Neural progenitor cell (in vitro differentiated cells): ENCODE measurements around the gene OXSR1. TPM values are rescaled to one million over a fixed set of nuclear protein-coding genes. Genes with fewer than 3 reads are reported as not detected.

Experiments
- DNase-seq: peaks from one replicate; pipeline ENCODE4 v3.0.0-alpha.2; 2016; ENCODE audit warnings: low spot score
- H2AFZ ChIP-seq: fragments of 200-600 bp; sonication (generic); replicated peaks from 2 replicates; pipeline ENCODE4 v1.6.1; 2016; ENCODE audit warnings: antibody characterized with exemption
- H3F3A ChIP-seq: fragments of 200-600 bp; sonication (generic); 2 replicates; pipeline ENCODE4 v1.6.1; 2016; ENCODE audit warnings: antibody characterized with exemption, low read depth
- H3K27ac ChIP-seq: fragments of 200-600 bp; sonication (generic); 2 replicates; pipeline ENCODE4 v1.5.1; 2016; ENCODE audit warnings: mild to moderate bottlenecking
- H3K27me3 ChIP-seq: fragments of 200-600 bp; sonication (generic); 2 replicates; pipeline ENCODE4 v1.6.1; 2016; ENCODE audit warnings: mild to moderate bottlenecking, moderate library complexity
- H3K36me3 ChIP-seq: fragments of 200-600 bp; sonication (generic); 2 replicates; pipeline ENCODE4 v1.5.1; 2016
- H3K4me1 ChIP-seq: fragments of 200-600 bp; sonication (generic); 2 replicates; pipeline ENCODE4 v1.6.1; 2016; ENCODE audit warnings: mixed run types
- H3K4me2 ChIP-seq: fragments of 200-600 bp; sonication (generic); 2 replicates; pipeline ENCODE4 v1.6.1; 2016
- H3K4me3 ChIP-seq: fragments of 200-600 bp; sonication (generic); 2 replicates; pipeline ENCODE4 v1.5.1; 2016
- H3K79me2 ChIP-seq: fragments of 200-600 bp; sonication (generic); 2 replicates; pipeline ENCODE4 v1.6.1; 2016; ENCODE audit warnings: low read depth
- H3K9ac ChIP-seq: fragments of 200-600 bp; sonication (generic); 2 replicates; pipeline ENCODE4 v1.6.1; 2016
- H3K9me3 ChIP-seq: fragments of 200-600 bp; sonication (generic); 2 replicates; pipeline ENCODE4 v1.5.1; 2016; ENCODE audit warnings: low read depth
- H4K20me1 ChIP-seq: fragments of 200-600 bp; sonication (generic); 2 replicates; pipeline ENCODE4 v1.6.1; 2016; ENCODE audit warnings: low read depth
- H3K27ac Mint-ChIP-seq: 3 replicates; pipeline ENCODE4 v1.8.0; 2021; ENCODE audit warnings: mixed read lengths
- H3K27me3 Mint-ChIP-seq: 2 replicates; pipeline ENCODE4 v1.8.0; 2022; ENCODE audit warnings: low read depth, mild to moderate bottlenecking, inconsistent platforms, moderate library complexity, mixed read lengths; ENCODE audit not compliant: insufficient read depth
- H3K36me3 Mint-ChIP-seq: 3 replicates; pipeline ENCODE4 v1.8.0; 2021; ENCODE audit warnings: mixed read lengths
- H3K4me1 Mint-ChIP-seq: 3 replicates; pipeline ENCODE4 v1.8.0; 2021; ENCODE audit warnings: mixed read lengths
- H3K4me3 Mint-ChIP-seq: 3 replicates; pipeline ENCODE4 v1.8.0; 2021; ENCODE audit warnings: mild to moderate bottlenecking, moderate library complexity, mixed read lengths
- H3K9me3 Mint-ChIP-seq: 3 replicates; pipeline ENCODE4 v1.8.0; 2020; ENCODE audit warnings: mixed read lengths
- EZH2 ChIP-seq: fragments of 200-600 bp; sonication (generic); IDR thresholded peaks from 2 replicates; pipeline ENCODE4 v1.6.1; 2017; ENCODE audit warnings: antibody characterized with exemption, mild to moderate bottlenecking, moderate library complexity
- EZH2phosphoT487 ChIP-seq: fragments of 200-600 bp; sonication (generic); IDR thresholded peaks from 2 replicates; pipeline ENCODE4 v1.6.1; 2017; ENCODE audit warnings: antibody characterized with exemption
- total RNA-seq: library from RNA; depleted of rRNA; stranded (reverse); fragments of >200 nt; gene quantifications from 2 replicates; pipeline ENCODE4 v1.2.3, GENCODE V29; 2015; ENCODE audit warnings: low replicate concordance
- TF ChIP-seq, protein P1 (sequence below): fragments of 200-600 bp; sonication (generic); IDR thresholded peaks from 2 replicates; pipeline ENCODE4 v1.5.1; 2017; ENCODE audit warnings: antibody characterized with exemption, mild to moderate bottlenecking

Gene OXSR1
- total RNA-seq, 1 donor from 2014 or later: 65.8 TPM

DNA sequence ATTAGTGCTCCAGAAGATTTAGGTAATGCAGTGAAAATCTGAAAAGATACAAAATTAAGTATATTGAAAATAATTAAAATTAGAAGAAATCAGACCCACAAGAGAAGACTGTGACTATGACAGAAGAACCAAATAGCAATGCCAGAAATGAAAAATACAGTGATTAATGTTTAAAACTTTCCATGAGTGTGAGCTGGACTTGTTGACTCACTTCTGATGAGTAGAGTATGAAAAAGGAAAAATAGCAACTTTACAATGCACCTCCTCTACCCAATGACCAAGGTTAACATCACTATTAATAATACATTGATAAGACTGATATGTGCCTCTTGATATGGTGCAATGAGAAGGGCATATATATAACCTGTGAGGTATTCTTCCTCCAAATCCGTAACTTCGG is 60.9 kb downstream of the OXSR1 start:
- H3K9me3 Mint-ChIP-seq: no peaks in the 10 kb centered on the region
- Histone ChIP-seq H3K36me3 (peaks cover 10% of the 10 kb centered on the region), H3K4me2 (no peak overlapping the region), H2AFZ (no peak overlapping the region), H3K79me2 (no peaks in the 10 kb centered on the region), H3K27me3 (no peaks in the 10 kb centered on the region), H3K9me3 (no peaks in the 10 kb centered on the region), H3K9ac (no peak overlapping the region), H3F3A (no peaks in the 10 kb centered on the region), H3K4me3 (no peak overlapping the region), H4K20me1 (no peaks in the 10 kb centered on the region), H3K4me1 (no peaks in the 10 kb centered on the region), H3K27ac (no peak overlapping the region)
- no peaks in the 10 kb centered on the region for H3K27me3 Mint-ChIP-seq
- no peak overlapping the region for H3K4me3 Mint-ChIP-seq
- H3K36me3 Mint-ChIP-seq: peaks cover 16% of the 10 kb centered on the region
- no peak overlapping the region for H3K27ac Mint-ChIP-seq
- TF ChIP-seq EZH2phosphoT487: no peak
- TF ChIP-seq, protein P1, sequence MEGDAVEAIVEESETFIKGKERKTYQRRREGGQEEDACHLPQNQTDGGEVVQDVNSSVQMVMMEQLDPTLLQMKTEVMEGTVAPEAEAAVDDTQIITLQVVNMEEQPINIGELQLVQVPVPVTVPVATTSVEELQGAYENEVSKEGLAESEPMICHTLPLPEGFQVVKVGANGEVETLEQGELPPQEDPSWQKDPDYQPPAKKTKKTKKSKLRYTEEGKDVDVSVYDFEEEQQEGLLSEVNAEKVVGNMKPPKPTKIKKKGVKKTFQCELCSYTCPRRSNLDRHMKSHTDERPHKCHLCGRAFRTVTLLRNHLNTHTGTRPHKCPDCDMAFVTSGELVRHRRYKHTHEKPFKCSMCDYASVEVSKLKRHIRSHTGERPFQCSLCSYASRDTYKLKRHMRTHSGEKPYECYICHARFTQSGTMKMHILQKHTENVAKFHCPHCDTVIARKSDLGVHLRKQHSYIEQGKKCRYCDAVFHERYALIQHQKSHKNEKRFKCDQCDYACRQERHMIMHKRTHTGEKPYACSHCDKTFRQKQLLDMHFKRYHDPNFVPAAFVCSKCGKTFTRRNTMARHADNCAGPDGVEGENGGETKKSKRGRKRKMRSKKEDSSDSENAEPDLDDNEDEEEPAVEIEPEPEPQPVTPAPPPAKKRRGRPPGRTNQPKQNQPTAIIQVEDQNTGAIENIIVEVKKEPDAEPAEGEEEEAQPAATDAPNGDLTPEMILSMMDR: no peak
- TF ChIP-seq EZH2: no peak
- no peak for DNase-seq
- H3K4me1 Mint-ChIP-seq: no peaks in the 10 kb centered on the region

DNA sequence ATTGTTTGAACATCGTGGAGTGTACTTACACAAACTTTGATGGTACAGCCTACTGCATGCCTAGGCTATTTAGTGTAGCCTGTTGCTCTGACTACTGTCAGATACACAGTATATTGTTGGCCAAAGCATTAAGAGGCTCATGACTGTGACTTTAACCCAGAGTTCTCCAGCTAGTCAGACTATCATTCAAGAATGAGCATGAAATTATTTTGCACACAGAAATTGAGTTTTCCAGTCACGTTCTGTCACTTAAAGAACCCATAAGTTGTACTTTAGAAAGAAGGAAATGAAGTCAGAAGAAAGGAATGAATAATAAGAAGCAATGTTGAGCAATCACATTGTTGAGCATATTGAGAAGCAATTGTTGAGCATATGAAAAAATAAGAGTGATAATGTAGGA is 62.7 kb downstream of the OXSR1 start:
- TF ChIP-seq, protein P1: no peak
- TF ChIP-seq EZH2 (no peak), EZH2phosphoT487 (no peak)
- no peak overlapping the region for H3K9ac ChIP-seq
- Mint-ChIP-seq H3K4me3 (no peak overlapping the region), H3K36me3 (peaks cover 20% of the 10 kb centered on the region), H3K27me3 (no peaks in the 10 kb centered on the region), H3K4me1 (no peaks in the 10 kb centered on the region), H3K27ac (no peak overlapping the region), H3K9me3 (no peaks in the 10 kb centered on the region)
- no peaks in the 10 kb centered on the region for H3K4me1 ChIP-seq
- H3K27ac ChIP-seq: no peak overlapping the region
- no peak overlapping the region for H3K4me3 ChIP-seq
- no peaks in the 10 kb centered on the region for H3K27me3 ChIP-seq
- no peak overlapping the region for H3K4me2 ChIP-seq
- H3K36me3 ChIP-seq: peaks cover 10% of the 10 kb centered on the region
- H3K9me3 ChIP-seq: no peaks in the 10 kb centered on the region
- H2AFZ ChIP-seq: no peak overlapping the region
- no peaks in the 10 kb centered on the region for H3F3A ChIP-seq
- H4K20me1 ChIP-seq: no peaks in the 10 kb centered on the region
- no peaks in the 10 kb centered on the region for H3K79me2 ChIP-seq
- DNase-seq: no peak

DNA sequence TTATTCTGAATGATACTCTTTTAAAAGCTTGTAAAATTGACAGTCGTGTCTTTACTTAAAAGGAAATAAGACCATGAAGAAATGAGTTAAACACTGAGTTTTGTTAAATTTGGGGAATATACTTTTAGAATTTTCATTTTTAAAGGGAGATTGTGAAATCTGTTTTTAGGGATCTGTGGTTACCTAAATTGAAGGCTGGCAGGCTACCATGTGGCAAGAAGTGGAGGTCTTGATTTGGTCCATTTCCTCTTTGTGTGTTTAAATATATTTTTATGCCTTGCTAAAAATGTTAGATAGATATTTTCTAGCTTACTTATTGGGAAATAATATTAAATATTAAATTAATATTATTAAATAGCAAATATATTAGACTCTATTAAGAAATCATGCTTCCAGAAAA is 63.7 kb downstream of the OXSR1 start:
- H3K79me2 ChIP-seq: no peaks in the 10 kb centered on the region
- H3K4me2 ChIP-seq: no peak overlapping the region
- no peaks in the 10 kb centered on the region for H3F3A ChIP-seq
- no peak overlapping the region for H2AFZ ChIP-seq
- no peaks in the 10 kb centered on the region for H3K9me3 Mint-ChIP-seq
- no peaks in the 10 kb centered on the region for H4K20me1 ChIP-seq
- no peak overlapping the region for H3K4me3 Mint-ChIP-seq
- peaks cover 8% of the 10 kb centered on the region for H3K36me3 ChIP-seq
- H3K36me3 Mint-ChIP-seq: peaks cover 24% of the 10 kb centered on the region
- H3K27ac ChIP-seq: no peak overlapping the region
- no peak overlapping the region for H3K4me3 ChIP-seq
- no peaks in the 10 kb centered on the region for H3K27me3 Mint-ChIP-seq
- no peaks in the 10 kb centered on the region for H3K9me3 ChIP-seq
- H3K4me1 Mint-ChIP-seq: no peaks in the 10 kb centered on the region
- H3K9ac ChIP-seq: no peak overlapping the region
- no peaks in the 10 kb centered on the region for H3K27me3 ChIP-seq
- no peak overlapping the region for H3K27ac Mint-ChIP-seq
- TF ChIP-seq, protein P1: no peak
- TF ChIP-seq EZH2phosphoT487: no peak
- no peaks in the 10 kb centered on the region for H3K4me1 ChIP-seq
- no peak for DNase-seq

DNA sequence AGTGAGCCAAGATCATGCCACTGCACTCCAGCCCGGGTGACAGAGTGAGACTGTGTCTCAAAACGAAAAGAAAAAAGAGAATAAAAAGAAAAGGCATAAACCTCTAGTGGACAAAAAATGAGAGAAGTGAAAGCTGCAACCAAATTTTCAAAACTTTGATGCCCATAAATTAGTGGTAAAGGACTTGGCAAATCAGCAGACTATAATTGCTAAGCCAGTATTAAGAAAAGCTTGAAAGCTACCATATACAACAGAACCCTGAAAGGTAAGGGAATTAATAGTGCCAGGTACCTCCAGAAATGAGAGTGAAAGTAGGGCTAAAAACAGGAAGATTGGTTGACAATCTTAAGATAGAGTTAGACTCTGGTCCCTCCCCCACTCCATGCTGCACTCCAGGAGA is 67.4 kb downstream of the OXSR1 start:
- H3K36me3 Mint-ChIP-seq: peaks cover 31% of the 10 kb centered on the region
- Histone ChIP-seq H3K27ac (no peak overlapping the region), H3K4me2 (no peak overlapping the region), H3K4me1 (no peaks in the 10 kb centered on the region), H3K4me3 (no peak overlapping the region), H3F3A (no peaks in the 10 kb centered on the region), H3K9ac (no peak overlapping the region), H3K27me3 (no peaks in the 10 kb centered on the region), H3K79me2 (no peaks in the 10 kb centered on the region), H2AFZ (no peak overlapping the region), H3K9me3 (no peaks in the 10 kb centered on the region), H4K20me1 (no peaks in the 10 kb centered on the region), H3K36me3 (peaks cover 12% of the 10 kb centered on the region)
- no peak overlapping the region for H3K27ac Mint-ChIP-seq
- no peaks in the 10 kb centered on the region for H3K4me1 Mint-ChIP-seq
- H3K27me3 Mint-ChIP-seq: no peaks in the 10 kb centered on the region
- TF ChIP-seq EZH2 (no peak), EZH2phosphoT487 (no peak)
- TF ChIP-seq, protein P1: no peak
- no peaks in the 10 kb centered on the region for H3K9me3 Mint-ChIP-seq
- no peak for DNase-seq
- H3K4me3 Mint-ChIP-seq: no peak overlapping the region
